Coronary artery (tissue), 2 donors: ENCODE results near the gene DGKI.

Experiments used
- DNase-seq: peaks from one replicate; pipeline ENCODE4 v3.0.0-alpha.2; 2017; ENCODE audit warnings: low spot score
- H3K27ac ChIP-seq, 2 donors: fragments of 200-600 bp; sonication (generic); one replicate each; pipeline ENCODE4 v1.5.1; 2016 to 2019
- H3K4me3 ChIP-seq: fragments of 200-600 bp; sonication (generic); 2 replicates; pipeline ENCODE4 v1.5.1; 2016; ENCODE audit warnings: mild to moderate bottlenecking, moderate library complexity
- TF ChIP-seq, protein P1 (sequence below): fragments of 200-600 bp; sonication (generic); IDR thresholded peaks from one replicate; pipeline ENCODE4 v1.5.1; 2019; ENCODE audit warnings: antibody characterized with exemption

DGKI gene

DNA sequence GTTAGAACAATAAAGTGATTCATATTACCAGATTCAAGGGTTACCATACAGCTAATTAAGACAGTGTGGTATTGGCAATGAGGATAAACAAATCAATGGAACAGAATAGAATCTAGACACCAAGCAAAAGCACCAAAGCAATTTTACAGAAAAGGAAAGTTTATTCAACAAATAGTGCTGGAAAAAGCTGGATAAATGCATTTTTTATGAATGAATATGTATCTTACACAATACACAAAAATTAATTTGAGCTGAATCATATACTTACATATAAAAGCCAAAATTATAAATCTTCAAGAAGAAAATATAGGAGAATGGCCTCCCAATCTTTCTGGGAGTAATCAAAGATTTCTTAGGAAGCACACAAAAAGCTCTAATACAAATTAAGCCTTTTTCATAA, 282.8 kb downstream of the DGKI start:
- no peak for DNase-seq
- TF ChIP-seq, protein P1, sequence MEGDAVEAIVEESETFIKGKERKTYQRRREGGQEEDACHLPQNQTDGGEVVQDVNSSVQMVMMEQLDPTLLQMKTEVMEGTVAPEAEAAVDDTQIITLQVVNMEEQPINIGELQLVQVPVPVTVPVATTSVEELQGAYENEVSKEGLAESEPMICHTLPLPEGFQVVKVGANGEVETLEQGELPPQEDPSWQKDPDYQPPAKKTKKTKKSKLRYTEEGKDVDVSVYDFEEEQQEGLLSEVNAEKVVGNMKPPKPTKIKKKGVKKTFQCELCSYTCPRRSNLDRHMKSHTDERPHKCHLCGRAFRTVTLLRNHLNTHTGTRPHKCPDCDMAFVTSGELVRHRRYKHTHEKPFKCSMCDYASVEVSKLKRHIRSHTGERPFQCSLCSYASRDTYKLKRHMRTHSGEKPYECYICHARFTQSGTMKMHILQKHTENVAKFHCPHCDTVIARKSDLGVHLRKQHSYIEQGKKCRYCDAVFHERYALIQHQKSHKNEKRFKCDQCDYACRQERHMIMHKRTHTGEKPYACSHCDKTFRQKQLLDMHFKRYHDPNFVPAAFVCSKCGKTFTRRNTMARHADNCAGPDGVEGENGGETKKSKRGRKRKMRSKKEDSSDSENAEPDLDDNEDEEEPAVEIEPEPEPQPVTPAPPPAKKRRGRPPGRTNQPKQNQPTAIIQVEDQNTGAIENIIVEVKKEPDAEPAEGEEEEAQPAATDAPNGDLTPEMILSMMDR = no peak
- no peak overlapping the region for H3K4me3 ChIP-seq
- no peak overlapping the region for H3K27ac ChIP-seq

DNA sequence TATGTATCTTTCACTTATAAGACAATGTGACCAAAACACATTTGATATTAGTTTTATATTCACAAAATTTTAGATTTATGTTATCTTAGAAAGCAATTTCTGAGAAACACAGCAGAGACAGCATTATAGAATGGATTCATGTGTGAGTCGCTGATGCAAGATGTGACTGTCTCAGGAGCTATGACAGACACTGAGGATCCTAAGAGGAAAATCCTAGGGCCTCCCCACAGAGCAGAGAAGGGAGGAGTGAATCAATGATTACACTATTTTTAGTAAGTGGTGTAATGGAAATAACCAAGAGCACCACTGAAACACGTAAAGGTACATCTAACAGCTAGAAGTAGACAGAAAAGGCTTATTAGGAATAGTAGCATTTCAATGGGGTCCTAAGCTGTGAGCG, 299.3 kb downstream of the DGKI start:
- no peak for DNase-seq
- Histone ChIP-seq H3K4me3 (no peak overlapping the region), H3K27ac (no peak overlapping the region)
- TF ChIP-seq, protein P1 = no peak

DNA sequence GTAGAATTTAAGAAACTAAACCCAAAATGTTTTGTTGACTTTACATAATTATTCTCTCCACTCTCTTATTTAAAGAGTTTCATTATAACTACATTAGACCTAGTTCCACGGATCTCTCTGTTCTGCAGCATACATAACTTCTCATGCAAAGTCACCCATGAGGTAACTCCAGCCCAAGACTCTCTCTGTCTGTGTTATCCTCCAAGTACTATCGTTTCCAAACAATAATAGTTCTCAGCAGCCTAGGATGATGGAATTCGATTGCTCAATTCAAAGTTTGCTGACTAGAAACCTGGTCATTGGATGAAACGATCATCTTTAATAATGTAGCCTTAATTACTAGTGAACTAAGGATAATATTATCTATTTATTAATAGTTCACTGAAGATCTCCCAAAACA, 300.1 kb downstream of the DGKI start:
- no peak for DNase-seq
- TF ChIP-seq, protein P1 = no peak
- Histone ChIP-seq H3K27ac (no peak overlapping the region), H3K4me3 (no peak overlapping the region)

DNA sequence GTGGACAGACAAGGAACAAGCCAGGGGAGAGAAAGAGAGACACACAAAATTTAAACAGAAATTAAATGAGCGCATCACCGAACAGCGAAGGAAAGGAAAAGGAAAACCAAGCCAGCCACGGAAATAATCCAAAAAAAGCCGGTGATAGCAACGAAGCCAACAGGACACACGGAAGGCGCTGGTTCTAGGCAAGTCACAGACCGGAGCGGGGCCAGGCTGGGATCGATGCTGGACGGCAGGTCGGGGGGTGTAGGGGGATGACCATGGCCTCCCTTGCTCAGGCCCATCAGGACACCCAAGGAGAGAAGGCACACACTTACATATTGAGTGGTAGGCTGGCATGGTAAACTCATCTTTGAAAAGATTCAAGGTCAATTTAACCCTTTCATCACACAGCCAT, 300.8 kb downstream of the DGKI start:
- H3K27ac ChIP-seq = no peak overlapping the region
- no peak for DNase-seq
- no peak overlapping the region for H3K4me3 ChIP-seq
- TF ChIP-seq, protein P1 = no peak

DNA sequence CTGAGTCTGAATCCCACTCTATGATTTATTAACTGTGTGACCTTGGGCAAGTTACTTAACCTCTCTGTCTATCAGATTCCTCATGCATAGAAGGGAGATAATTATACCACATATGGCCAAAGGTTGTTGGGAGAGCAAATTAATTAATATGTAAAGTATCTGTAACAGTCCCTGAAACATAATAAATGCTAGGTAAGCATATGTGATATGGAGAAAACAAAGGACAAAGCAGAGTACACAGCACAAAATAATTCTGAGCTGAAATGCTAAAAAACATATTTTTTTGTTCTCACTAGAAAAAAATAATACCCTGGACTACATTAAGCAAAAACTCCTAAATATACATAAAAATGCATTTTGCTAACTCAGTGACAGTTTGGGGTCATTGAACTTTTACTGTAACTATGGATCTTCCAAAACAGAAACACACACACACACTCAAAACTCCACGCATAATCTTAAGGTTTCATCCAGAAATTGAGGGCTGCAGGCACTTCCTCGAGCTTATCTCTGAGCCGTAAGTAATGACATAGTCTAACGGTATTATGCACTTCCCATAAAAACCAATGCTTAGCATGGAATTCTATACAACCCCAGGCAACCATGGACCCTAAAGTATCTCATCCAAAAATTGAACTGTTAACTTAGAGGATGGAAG, 301.6 kb downstream of the DGKI start:
- H3K27ac ChIP-seq = no peak overlapping the region
- TF ChIP-seq, protein P1 = no peak
- DNase-seq = no peak
- H3K4me3 ChIP-seq = no peak overlapping the region

DNA sequence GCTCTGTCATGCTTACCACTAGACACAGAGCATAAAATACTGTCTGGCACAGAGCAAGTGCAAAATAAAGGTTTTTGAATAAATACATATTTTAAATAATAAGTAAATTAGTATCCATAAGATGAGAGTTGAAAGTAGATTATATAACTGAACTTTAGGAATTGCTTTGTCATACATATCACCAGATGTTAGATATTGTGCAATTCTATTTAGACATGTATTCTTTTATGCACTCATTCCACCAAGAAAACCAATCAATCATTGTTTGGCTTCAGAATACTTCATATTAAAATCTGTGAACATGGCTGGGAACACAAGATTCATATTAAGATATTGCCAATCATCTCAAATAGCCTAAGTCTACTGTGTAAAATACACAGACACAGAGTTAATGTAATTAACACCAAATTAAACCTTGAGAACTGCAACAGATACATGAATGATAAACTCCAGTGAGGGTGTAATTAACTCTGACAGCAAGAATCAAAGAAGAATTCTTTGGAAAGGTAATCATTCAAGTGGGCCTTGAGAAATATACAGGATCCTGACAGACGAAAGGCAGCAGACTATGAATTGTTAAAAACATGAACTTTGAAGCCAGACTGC, 302.2 kb downstream of the DGKI start:
- Histone ChIP-seq H3K27ac (no peak overlapping the region), H3K4me3 (no peak overlapping the region)
- TF ChIP-seq, protein P1 = no peak
- no peak for DNase-seq

DNA sequence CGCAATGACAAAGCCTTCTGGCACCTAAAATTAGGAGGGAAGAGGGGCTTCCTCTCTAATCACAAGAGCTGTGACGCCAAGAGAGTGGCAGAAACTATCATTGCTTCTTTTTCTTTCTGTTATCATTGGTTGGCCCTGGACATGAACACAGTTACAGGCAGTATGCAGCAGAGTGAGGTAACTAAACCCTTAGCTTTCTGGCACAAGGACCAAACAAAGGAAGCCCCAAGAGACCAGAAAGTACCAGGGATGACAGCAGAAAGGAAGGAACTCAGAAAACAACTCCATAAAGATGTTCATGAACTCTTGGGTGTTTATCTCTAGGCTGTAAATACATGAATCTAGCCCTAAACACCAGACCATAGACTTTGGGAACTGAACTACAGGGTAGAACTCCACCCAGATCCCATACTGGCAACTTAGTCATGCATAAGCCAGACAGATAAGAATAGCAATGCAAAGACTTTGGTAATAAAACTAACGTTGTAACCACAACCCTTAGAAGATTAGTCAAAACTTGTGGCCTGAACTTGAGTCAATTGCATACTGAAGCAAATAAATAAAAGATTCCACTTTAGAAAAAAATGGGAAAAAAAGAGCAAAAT, 307.6 kb downstream of the DGKI start:
- H3K27ac ChIP-seq = no peak overlapping the region
- no peak for DNase-seq
- no peak overlapping the region for H3K4me3 ChIP-seq
- TF ChIP-seq, protein P1 = no peak
